HG03159 (cell line): ENCODE results near the gene TICAM1.

ENCODE experiments used
- ATAC-seq: cut with Tn5 transposase; IDR thresholded peaks from one replicate; pipeline ENCODE4 v1.9.1; 2021; ENCODE audit warnings: mild to moderate bottlenecking, moderate library complexity; ENCODE audit not compliant: unreplicated experiment

TICAM1 gene

DNA sequence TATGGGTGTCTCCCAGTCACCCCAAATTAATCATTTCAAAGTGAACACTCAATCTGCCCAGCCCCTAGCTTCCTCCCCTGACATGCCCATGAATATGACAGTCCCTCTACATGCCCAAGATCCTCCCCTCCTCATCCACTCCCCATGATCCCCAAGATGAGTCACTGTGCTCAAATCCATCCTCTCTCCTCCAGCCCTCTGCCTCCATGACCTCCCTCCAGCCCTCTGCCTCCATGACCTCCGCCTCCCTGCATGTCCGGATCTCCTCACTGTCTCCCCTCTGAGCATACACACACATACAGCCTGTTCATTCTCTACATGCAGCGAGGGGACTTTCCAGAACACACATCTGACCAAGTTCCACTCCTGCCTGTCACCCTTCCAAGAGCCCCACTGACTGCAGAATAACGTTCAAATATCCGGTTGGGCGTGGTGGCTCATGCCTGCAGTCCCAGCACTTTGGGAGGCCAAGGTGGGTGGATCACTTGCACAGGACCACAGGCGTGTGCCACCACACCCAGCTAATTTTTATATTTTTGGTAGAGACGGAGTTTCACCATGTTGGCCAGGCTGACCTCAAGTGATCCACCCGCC, 58.4 kb downstream of the TICAM1 start:
- no peak for ATAC-seq

DNA sequence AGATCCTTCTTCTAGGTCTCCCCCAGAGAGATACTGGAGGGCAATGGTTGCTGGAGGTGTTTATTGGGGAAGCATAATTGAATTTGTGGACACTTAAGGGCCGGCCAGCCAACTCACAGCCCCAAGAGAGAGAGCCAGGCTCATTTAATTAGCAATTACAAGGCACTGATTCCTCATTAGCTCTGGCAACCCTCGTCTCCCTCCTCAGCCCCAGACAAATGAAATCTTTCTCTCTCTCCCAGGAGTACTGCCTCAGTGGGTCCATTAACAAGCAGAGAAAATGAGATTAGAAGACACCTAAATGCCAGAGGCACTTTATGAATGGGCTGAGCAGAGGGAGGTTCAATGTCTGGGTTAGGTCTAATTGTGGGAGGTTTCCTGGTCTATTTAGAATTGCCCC, 58.9 kb downstream of the TICAM1 start:
- no peak for ATAC-seq

DNA sequence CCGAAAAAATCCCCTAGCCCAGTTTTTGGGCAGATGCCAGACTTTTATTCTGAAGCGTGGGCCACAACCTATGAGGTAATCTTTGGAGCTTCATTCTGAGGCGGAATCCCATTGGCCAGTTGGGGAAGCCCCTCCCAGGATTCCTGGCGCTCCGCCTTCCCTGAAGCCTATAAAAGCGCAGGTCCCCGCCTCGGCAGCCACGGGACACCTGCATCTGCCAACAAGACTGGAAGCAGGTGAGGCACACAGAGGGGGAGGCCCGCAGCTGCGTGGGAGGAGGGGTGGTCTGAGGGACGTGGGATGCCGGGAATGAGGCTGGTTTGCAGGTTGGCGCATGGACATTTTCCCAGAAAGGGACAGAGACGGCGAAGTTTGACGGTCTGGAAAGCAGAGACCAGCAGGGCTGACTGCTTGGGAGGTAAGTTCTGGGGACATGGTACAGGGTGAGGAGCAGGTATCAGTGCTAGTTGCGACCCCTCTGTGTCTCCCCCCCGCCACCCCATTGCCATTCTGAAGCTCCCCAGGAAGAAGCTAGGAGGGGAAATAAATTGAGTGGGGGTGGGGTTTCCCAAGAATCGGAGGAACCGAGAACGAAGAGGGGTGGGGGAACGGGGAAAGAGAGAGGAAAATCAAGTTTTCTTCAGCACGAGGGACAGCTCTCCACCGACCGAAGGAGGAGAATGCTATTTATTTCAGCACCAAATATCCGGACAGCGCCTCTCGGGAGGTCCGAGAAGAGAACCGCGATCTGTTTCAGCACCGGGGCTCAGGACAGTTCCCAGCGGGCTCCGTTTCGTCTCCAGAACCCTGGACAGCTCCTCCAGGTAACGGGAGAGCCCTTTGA, 62.4 kb downstream of the TICAM1 start:
- no peak for ATAC-seq
